ENCODE data around the gene TCEAL7.

TCEAL7 gene

GRCh38 chrX:103369479-103369878 lies 39.4 kb downstream of the TCEAL7 start:
- no peak for DNase-seq

GRCh38 chrX:103372886-103373285 lies 42.8 kb downstream of the TCEAL7 start:
- DNase-seq: no peak

GRCh38 chrX:103373581-103373980 lies 43.5 kb downstream of the TCEAL7 start:
- no peak for DNase-seq

- DNase-seq: peak; percentile 64
Measured at GRCh38 chrX:103376118-103376978, 46.3 kb downstream of the TCEAL7 start, which contains the start of gene BEX3. Gene BEX3 (plus strand): TSS chrX:103376538. CDS start chrX:103377522, 984 bp downstream.

GRCh38 chrX:103376979-103377324 lies 46.9 kb downstream of the TCEAL7 start:
- DNase-seq: no peak

GRCh38 chrX:103378990-103379389 lies 49.0 kb downstream of the TCEAL7 start:
- no peak for DNase-seq

All from midbrain (tissue), 1 donor.